ENCODE data around the gene TTLL7.
A peak's percentile ranks its signal among the peaks of the same experiment; 100 is the strongest.

TTLL7 gene

DNA sequence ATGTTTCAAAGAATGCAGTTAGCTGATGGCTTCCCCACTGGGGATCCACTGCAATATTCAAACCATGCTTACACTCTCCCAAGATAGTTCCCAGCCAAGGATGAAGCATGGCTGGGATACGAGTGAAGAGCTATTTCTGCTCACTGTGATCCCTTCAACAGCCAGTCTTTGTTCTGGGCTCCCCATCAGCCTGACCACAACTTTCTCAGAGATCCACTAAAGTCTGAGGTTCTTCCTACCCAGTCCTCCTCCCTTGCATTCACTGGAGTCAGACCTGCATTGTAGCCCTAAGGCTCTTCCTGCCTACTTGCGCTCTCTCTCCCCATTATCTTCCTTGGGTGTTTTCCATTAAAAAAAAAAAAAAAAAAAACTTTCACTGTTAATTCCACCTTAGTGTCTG lies 101.4 kb downstream of the TTLL7 start:
- H3K18ac ChIP-seq (ENCODE audit: low read length), result no peak overlapping the region
- no peak overlapping the region for H2BK120ac ChIP-seq (ENCODE audit: insufficient read depth, low read length, poor library complexity)
- no peak overlapping the region for H3K23ac ChIP-seq (ENCODE audit: low read length)
- H3K9ac ChIP-seq (ENCODE audit: low read length), result no peak overlapping the region
- no peak overlapping the region for H4K91ac ChIP-seq (ENCODE audit: low read depth, low read length)
- H3K79me2 ChIP-seq (ENCODE audit: control insufficient read depth, insufficient read depth, low read length, poor library complexity), result no peaks in the 10 kb centered on the region
- H2AFZ ChIP-seq (ENCODE audit: insufficient read depth, low read length, poor library complexity), result no peak overlapping the region
- no peaks in the 10 kb centered on the region for H3K36me3 ChIP-seq (ENCODE audit: control insufficient read depth in 1 of 2, insufficient read depth in 2 of 2, low read length in 2 of 2)
- no peak overlapping the region for H2BK12ac ChIP-seq (ENCODE audit: low read length)
- H3K14ac ChIP-seq (ENCODE audit: low read length), result no peak overlapping the region
- peaks cover 0 to 2% of the 10 kb centered on the region in 2 experiments for H3K4me1 ChIP-seq (ENCODE audit: control insufficient read depth in 1 of 2, insufficient read depth in 2 of 2, low read length in 2 of 2)
- no peak overlapping the region for H3K4me3 ChIP-seq (ENCODE audit: low read depth, low read length)
- no peak overlapping the region for H3K4me2 ChIP-seq (ENCODE audit: low read length)
- WGBS (ENCODE audit: extremely low coverage, insufficient coverage, insufficient read length), result no CpG with 5 or more reads among the region's 2 CpGs
- H4K8ac ChIP-seq (ENCODE audit: low read depth, low read length), result peak overlapping the region; percentile 38
- no peak overlapping the region for H2AK5ac ChIP-seq (ENCODE audit: low read length)
- no peaks in the 10 kb centered on the region for H3K27me3 ChIP-seq (ENCODE audit: insufficient read depth, low read length)
- no peak overlapping the region for H3K27ac ChIP-seq (ENCODE audit: low read depth, low read length)
- no peak overlapping the region for H2BK5ac ChIP-seq (ENCODE audit: low read depth, low read length, poor library complexity)
- H4K12ac ChIP-seq (ENCODE audit: low read depth, low read length), result no peak overlapping the region
- no peak for DNase-seq
- no peak overlapping the region for H3K4ac ChIP-seq (ENCODE audit: low read depth, low read length)
- no peaks in the 10 kb centered on the region for H3K79me1 ChIP-seq (ENCODE audit: low read length)
- H3K9me3 ChIP-seq (ENCODE audit: insufficient read depth, low read depth, low read length), result no peaks in the 10 kb centered on the region

DNA sequence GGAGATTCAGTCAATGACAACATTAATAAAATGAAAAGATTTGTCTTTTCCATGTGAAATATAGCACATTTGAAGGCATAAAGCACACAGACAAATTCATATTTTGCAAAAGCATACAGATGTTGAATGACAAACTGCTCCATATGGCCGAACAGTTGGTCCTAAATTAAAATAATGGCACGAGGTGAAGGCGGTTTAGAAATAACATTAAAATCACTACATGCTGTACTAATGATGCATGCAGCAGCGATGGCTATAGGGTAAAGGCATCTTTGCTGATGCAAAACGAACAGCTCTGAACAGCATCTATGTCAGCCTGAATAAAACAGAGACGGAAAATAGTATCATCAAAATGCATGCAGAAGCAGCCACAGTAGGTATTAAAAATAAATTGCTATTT lies 102.6 kb downstream of the TTLL7 start:
- no peak overlapping the region for H3K23ac ChIP-seq (ENCODE audit: low read length)
- no peak overlapping the region for H3K14ac ChIP-seq (ENCODE audit: low read length)
- WGBS (ENCODE audit: extremely low coverage, insufficient coverage, insufficient read length), result no CpG with 5 or more reads among the region's 6 CpGs
- peaks cover 0 to 2% of the 10 kb centered on the region in 2 experiments for H3K4me1 ChIP-seq (ENCODE audit: control insufficient read depth in 1 of 2, insufficient read depth in 2 of 2, low read length in 2 of 2)
- H3K4ac ChIP-seq (ENCODE audit: low read depth, low read length), result no peak overlapping the region
- H3K36me3 ChIP-seq (ENCODE audit: control insufficient read depth in 1 of 2, insufficient read depth in 2 of 2, low read length in 2 of 2), result no peaks in the 10 kb centered on the region
- no peaks in the 10 kb centered on the region for H3K9me3 ChIP-seq (ENCODE audit: insufficient read depth, low read depth, low read length)
- no peak overlapping the region for H2AK5ac ChIP-seq (ENCODE audit: low read length)
- no peak overlapping the region for H3K27ac ChIP-seq (ENCODE audit: low read depth, low read length)
- no peak overlapping the region for H3K4me2 ChIP-seq (ENCODE audit: low read length)
- H4K91ac ChIP-seq (ENCODE audit: low read depth, low read length), result no peak overlapping the region
- H2BK120ac ChIP-seq (ENCODE audit: insufficient read depth, low read length, poor library complexity), result no peak overlapping the region
- no peaks in the 10 kb centered on the region for H3K27me3 ChIP-seq (ENCODE audit: insufficient read depth, low read length)
- no peak overlapping the region for H2AFZ ChIP-seq (ENCODE audit: insufficient read depth, low read length, poor library complexity)
- no peak overlapping the region for H3K9ac ChIP-seq (ENCODE audit: low read length)
- no peak overlapping the region for H3K18ac ChIP-seq (ENCODE audit: low read length)
- H3K79me2 ChIP-seq (ENCODE audit: control insufficient read depth, insufficient read depth, low read length, poor library complexity), result no peaks in the 10 kb centered on the region
- no peak for DNase-seq
- H3K79me1 ChIP-seq (ENCODE audit: low read length), result no peaks in the 10 kb centered on the region
- no peak overlapping the region for H2BK5ac ChIP-seq (ENCODE audit: low read depth, low read length, poor library complexity)
- H2BK12ac ChIP-seq (ENCODE audit: low read length), result no peak overlapping the region
- no peak overlapping the region for H4K12ac ChIP-seq (ENCODE audit: low read depth, low read length)
- no peak overlapping the region for H4K8ac ChIP-seq (ENCODE audit: low read depth, low read length)
- H3K4me3 ChIP-seq (ENCODE audit: low read depth, low read length), result no peak overlapping the region

DNA sequence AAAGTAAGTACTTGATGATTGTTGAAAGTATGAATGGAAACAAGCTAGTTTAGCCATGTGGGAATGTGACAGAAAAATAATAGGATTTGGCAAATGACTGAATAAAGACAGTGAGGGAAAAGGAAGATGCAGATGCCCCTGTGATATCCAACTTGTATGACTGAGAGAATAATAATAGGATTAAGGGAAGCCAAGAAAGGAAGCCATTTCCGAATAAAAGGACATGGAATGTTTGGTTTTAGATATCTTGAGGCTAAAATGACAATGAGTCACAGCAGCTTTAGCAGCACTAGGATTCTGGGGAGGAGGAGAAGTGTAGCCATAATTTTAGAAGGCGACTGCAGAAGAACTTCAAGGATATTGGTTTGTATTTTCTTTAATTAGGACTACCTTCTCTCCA lies 109.2 kb downstream of the TTLL7 start:
- Histone ChIP-seq H3K18ac (ENCODE audit: low read length) (no peak overlapping the region), H4K12ac (ENCODE audit: low read depth, low read length) (no peak overlapping the region), H3K14ac (ENCODE audit: low read length) (no peak overlapping the region), H3K4me1 (ENCODE audit: control insufficient read depth in 1 of 2, insufficient read depth in 2 of 2, low read length in 2 of 2) (no peaks in the 10 kb centered on the region), H3K4me3 (ENCODE audit: low read depth, low read length) (no peak overlapping the region), H3K79me2 (ENCODE audit: control insufficient read depth, insufficient read depth, low read length, poor library complexity) (no peaks in the 10 kb centered on the region), H2BK12ac (ENCODE audit: low read length) (no peak overlapping the region), H3K4me2 (ENCODE audit: low read length) (no peak overlapping the region), H3K9ac (ENCODE audit: low read length) (no peak overlapping the region), H3K79me1 (ENCODE audit: low read length) (no peaks in the 10 kb centered on the region), H2AK5ac (ENCODE audit: low read length) (no peak overlapping the region), H2AFZ (ENCODE audit: insufficient read depth, low read length, poor library complexity) (no peak overlapping the region), H3K4ac (ENCODE audit: low read depth, low read length) (no peak overlapping the region), H4K91ac (ENCODE audit: low read depth, low read length) (no peak overlapping the region), H4K8ac (ENCODE audit: low read depth, low read length) (no peak overlapping the region), H3K27ac (ENCODE audit: low read depth, low read length) (no peak overlapping the region), H3K9me3 (ENCODE audit: insufficient read depth, low read depth, low read length) (no peaks in the 10 kb centered on the region), H3K23ac (ENCODE audit: low read length) (no peak overlapping the region), H3K27me3 (ENCODE audit: insufficient read depth, low read length) (no peaks in the 10 kb centered on the region), H3K36me3 (ENCODE audit: control insufficient read depth in 1 of 2, insufficient read depth in 2 of 2, low read length in 2 of 2) (no peaks in the 10 kb centered on the region), H2BK5ac (ENCODE audit: low read depth, low read length, poor library complexity) (no peak overlapping the region), H2BK120ac (ENCODE audit: insufficient read depth, low read length, poor library complexity) (no peak overlapping the region)
- no peak for DNase-seq
- no CpG with 5 or more reads among the region's 2 CpGs for WGBS (ENCODE audit: extremely low coverage, insufficient coverage, insufficient read length)

- no peak overlapping the region for H3K4ac ChIP-seq (ENCODE audit: low read depth, low read length)
- H3K36me3 ChIP-seq (ENCODE audit: control insufficient read depth in 1 of 2, insufficient read depth in 2 of 2, low read length in 2 of 2), result no peaks in the 10 kb centered on the region
- no peak overlapping the region for H3K14ac ChIP-seq (ENCODE audit: low read length)
- no peak overlapping the region for H4K91ac ChIP-seq (ENCODE audit: low read depth, low read length)
- no peak overlapping the region for H3K4me3 ChIP-seq (ENCODE audit: low read depth, low read length)
- no peak overlapping the region for H3K23ac ChIP-seq (ENCODE audit: low read length)
- no peaks in the 10 kb centered on the region for H3K4me1 ChIP-seq (ENCODE audit: control insufficient read depth in 1 of 2, insufficient read depth in 2 of 2, low read length in 2 of 2)
- H3K9ac ChIP-seq (ENCODE audit: low read length), result no peak overlapping the region
- H3K9me3 ChIP-seq (ENCODE audit: insufficient read depth, low read depth, low read length), result no peaks in the 10 kb centered on the region
- H3K79me1 ChIP-seq (ENCODE audit: low read length), result no peaks in the 10 kb centered on the region
- no peak overlapping the region for H2BK120ac ChIP-seq (ENCODE audit: insufficient read depth, low read length, poor library complexity)
- no peak overlapping the region for H3K18ac ChIP-seq (ENCODE audit: low read length)
- no peak overlapping the region for H2AK5ac ChIP-seq (ENCODE audit: low read length)
- H2AFZ ChIP-seq (ENCODE audit: insufficient read depth, low read length, poor library complexity), result no peak overlapping the region
- no peaks in the 10 kb centered on the region for H3K79me2 ChIP-seq (ENCODE audit: control insufficient read depth, insufficient read depth, low read length, poor library complexity)
- no peak overlapping the region for H4K12ac ChIP-seq (ENCODE audit: low read depth, low read length)
- H3K27ac ChIP-seq (ENCODE audit: low read depth, low read length), result no peak overlapping the region
- H3K27me3 ChIP-seq (ENCODE audit: insufficient read depth, low read length), result no peaks in the 10 kb centered on the region
- DNase-seq, result no peak
- no CpG with 5 or more reads among the region's 3 CpGs for WGBS (ENCODE audit: extremely low coverage, insufficient coverage, insufficient read length)
- H2BK12ac ChIP-seq (ENCODE audit: low read length), result no peak overlapping the region
- H3K4me2 ChIP-seq (ENCODE audit: low read length), result no peak overlapping the region
- no peak overlapping the region for H4K8ac ChIP-seq (ENCODE audit: low read depth, low read length)
- H2BK5ac ChIP-seq (ENCODE audit: low read depth, low read length, poor library complexity), result no peak overlapping the region
Measured at GRCh38 chr1:83887483-83887882, 111.4 kb downstream of the TTLL7 start.
